Caco-2 (cell line): Measurements from ENCODE around the gene KLHL24. TPM values are rescaled to one million over a fixed set of nuclear protein-coding genes. Genes with fewer than 3 reads are reported as not detected.
"Not testable (repeated sequence)": the region's sequence is repeated elsewhere in the genome, so short reads cannot be mapped to it uniquely, and the experiment has no call there.

Source experiments
- BruUV-seq: library from RNA; stranded (reverse); fragments of 400-500 nt; replicated peaks from 2 replicates; lab custom pipeline; 2021; lab: Mats Ljungman, UMichigan
- CTCF ChIA-PET: fragments of 300-600 bp; sonication (Branson Sonifier 250); formaldehyde crosslinking; loops from one replicate; lab custom pipeline; 2022; ENCODE audit warnings: antibody characterized with exemption; lab: Charles Lee
- POLR2A ChIA-PET: fragments of 300-600 bp; sonication (Branson Sonifier 250); formaldehyde crosslinking; loops from one replicate; lab custom pipeline; 2022; ENCODE audit warnings: antibody characterized with exemption; lab: Charles Lee
- DNase-seq, 2 experiments: peaks; one replicate each; pipeline versions ENCODE4 v3.0.0 to v3.0.0-alpha.2; 2020 to 2022
- H3K27me3 ChIP-seq: replicated peaks from 2 replicates; pipeline ENCODE4 v1.6.0; 2011; ENCODE audit warnings: low read length; ENCODE audit not compliant: control insufficient read depth, insufficient read depth
- H3K36me3 ChIP-seq: 2 replicates; pipeline ENCODE4 v1.5.1; 2011; ENCODE audit warnings: low read length; ENCODE audit not compliant: control insufficient read depth, insufficient read depth
- H3K4me1 ChIP-seq: fragments of 250-450 bp; sonication (Bioruptor Pico); 2 replicates; pipeline ENCODE4 v1.5.1; 2020; ENCODE audit warnings: mild to moderate bottlenecking
- H3K4me3 ChIP-seq: 2 replicates; pipeline ENCODE4 v1.5.1; 2011; ENCODE audit warnings: low read depth, mild to moderate bottlenecking, control low read depth, low read length
- H3K9me3 ChIP-seq: fragments of 250-450 bp; sonication (Bioruptor Pico); 2 replicates; pipeline ENCODE4 v1.5.1; 2020; ENCODE audit warnings: mild to moderate bottlenecking, moderate library complexity
- H3K27ac Mint-ChIP-seq: one replicate; pipeline ENCODE4 v1.8.0; 2022; ENCODE audit warnings: mixed read lengths; ENCODE audit not compliant: unreplicated experiment
- H3K27me3 Mint-ChIP-seq: one replicate; pipeline ENCODE4 v1.8.0; 2022; ENCODE audit warnings: mixed read lengths; ENCODE audit not compliant: insufficient read depth, unreplicated experiment
- H3K36me3 Mint-ChIP-seq: one replicate; pipeline ENCODE4 v1.8.0; 2022; ENCODE audit warnings: mild to moderate bottlenecking, mixed read lengths; ENCODE audit not compliant: insufficient read depth, unreplicated experiment
- H3K4me1 Mint-ChIP-seq: one replicate; pipeline ENCODE4 v1.8.0; 2022; ENCODE audit warnings: low read depth, mixed read lengths; ENCODE audit not compliant: unreplicated experiment
- H3K4me3 Mint-ChIP-seq: one replicate; pipeline ENCODE4 v1.8.0; 2022; ENCODE audit warnings: mild to moderate bottlenecking, moderate library complexity, mixed read lengths; ENCODE audit not compliant: unreplicated experiment
- H3K9me3 Mint-ChIP-seq: one replicate; pipeline ENCODE4 v1.8.0; 2022; ENCODE audit warnings: mixed read lengths; ENCODE audit not compliant: unreplicated experiment
- CTCF ChIP-seq, 2 experiments: fragments of 200-600 bp in 1 of 2; IDR thresholded peaks; 1 replicate in 1 of 2; 2 replicates in 1 of 2; pipeline versions ENCODE4 v1.5.1 to v1.8.0; 2011 to 2022; ENCODE audit warnings: antibody characterized with exemption in 1 of 2, control low read depth in 1 of 2, inconsistent platforms in 1 of 2, low read depth in 1 of 2, low read length in 1 of 2, mild to moderate bottlenecking in 1 of 2, moderate library complexity in 1 of 2; ENCODE audit not compliant: insufficient read depth in 1 of 2, severe bottlenecking in 1 of 2, unreplicated experiment in 1 of 2
- intact Hi-C: fragments of 100-400 bp; cut with micrococcal nuclease; formaldehyde crosslinking; loops from one replicate; pipeline ENCODE4 v1.10.0; 2022; ENCODE audit not compliant: unreplicated experiment
- total RNA-seq: library from RNA; stranded (reverse); gene quantifications from 2 replicates; pipeline ENCODE4 v1.2.3, GENCODE V29; 2022

The KLHL24 gene
- total RNA-seq, 1 experiment from 2014 or later, result 17.6 TPM

DNA sequence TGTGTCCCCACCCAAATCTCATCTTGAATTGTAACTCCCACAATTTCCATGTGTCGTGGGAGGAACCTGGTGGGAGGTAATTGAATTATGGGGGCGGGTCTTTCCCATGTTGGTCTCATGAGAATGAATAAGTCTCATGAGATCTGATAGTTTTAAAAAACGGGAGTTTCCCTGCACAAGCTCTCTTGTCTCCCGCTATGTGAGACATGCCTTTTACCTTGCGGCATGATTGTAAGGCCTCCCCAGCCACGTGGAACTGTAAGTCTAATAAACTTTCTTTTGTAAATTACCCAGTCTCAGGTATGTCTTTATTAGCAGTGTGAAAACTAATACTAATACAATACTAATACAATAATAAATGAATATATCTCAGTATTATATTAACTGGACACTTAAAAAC, 52.3 kb downstream of the KLHL24 start:
- no peaks in the 10 kb centered on the region for H3K9me3 ChIP-seq
- no peak overlapping the region for H3K4me3 ChIP-seq
- Mint-ChIP-seq H3K4me3 (no peak overlapping the region), H3K27ac (no peak overlapping the region), H3K36me3 (no peaks in the 10 kb centered on the region), H3K27me3 (no peaks in the 10 kb centered on the region), H3K9me3 (no peaks in the 10 kb centered on the region), H3K4me1 (no peaks in the 10 kb centered on the region)
- no peaks in the 10 kb centered on the region for H3K27me3 ChIP-seq
- intact Hi-C loops, result no loop called here
- H3K36me3 ChIP-seq, result no peaks in the 10 kb centered on the region
- no peaks in the 10 kb centered on the region for H3K4me1 ChIP-seq
- CTCF ChIA-PET, result no interaction called here
- no peak for DNase-seq
- BruUV-seq, result no TSS peak
- POLR2A ChIA-PET, result interaction anchor here (0.6 kb wide), 1 partner anchor 16 kb away, joined by 10 read pairs; no protein-coding TSS in a partner anchor
- no peak for TF ChIP-seq CTCF (IDR thresholded peaks at IDR 0.05; ENCODE audit: insufficient read depth in 1 of 2, low read depth in 1 of 2, low read length in 1 of 2, severe bottlenecking in 1 of 2, unreplicated experiment in 1 of 2)

DNA sequence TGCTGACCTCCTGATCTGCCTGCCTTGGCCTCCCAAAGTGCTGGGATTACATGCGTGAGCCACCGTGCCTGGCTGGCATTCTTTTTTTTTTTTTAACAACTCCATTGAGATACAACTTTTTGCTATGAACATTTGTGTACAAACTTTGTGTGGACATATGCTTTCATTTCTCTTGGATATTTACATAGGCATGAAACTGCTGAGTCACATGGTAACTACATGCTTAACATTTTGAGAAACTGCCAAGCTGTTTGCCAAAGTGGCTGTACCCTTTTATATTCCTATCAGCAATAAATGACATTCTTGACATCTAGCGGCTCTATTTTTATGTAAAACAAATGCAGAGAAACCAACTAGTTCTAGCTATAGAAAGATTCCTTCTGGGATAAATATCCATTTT, 53.5 kb downstream of the KLHL24 start:
- H3K4me3 Mint-ChIP-seq, result no peak overlapping the region
- no peak for TF ChIP-seq CTCF (IDR thresholded peaks at IDR 0.05; ENCODE audit: insufficient read depth in 1 of 2, low read depth in 1 of 2, low read length in 1 of 2, severe bottlenecking in 1 of 2, unreplicated experiment in 1 of 2)
- ChIA-PET POLR2A (interaction anchor here (0.5 to 0.7 kb wide), 2 partner anchors 52 to 185 kb away, joined by 3 read pairs; no protein-coding TSS in a partner anchor), CTCF (no interaction called here)
- H3K36me3 ChIP-seq, result no peaks in the 10 kb centered on the region
- DNase-seq, result no peak
- no peaks in the 10 kb centered on the region for H3K9me3 ChIP-seq
- H3K27ac Mint-ChIP-seq, result no peak overlapping the region
- H3K36me3 Mint-ChIP-seq, result no peaks in the 10 kb centered on the region
- no peaks in the 10 kb centered on the region for H3K9me3 Mint-ChIP-seq
- H3K27me3 ChIP-seq, result no peaks in the 10 kb centered on the region
- no peaks in the 10 kb centered on the region for H3K27me3 Mint-ChIP-seq
- BruUV-seq, result no TSS peak
- no peaks in the 10 kb centered on the region for H3K4me1 ChIP-seq
- H3K4me1 Mint-ChIP-seq, result no peaks in the 10 kb centered on the region
- H3K4me3 ChIP-seq, result no peak overlapping the region
- intact Hi-C loops, result no loop called here

- H3K4me3 Mint-ChIP-seq, H3K9me3 ChIP-seq, H3K27me3 Mint-ChIP-seq, CTCF ChIA-PET, intact Hi-C loops, H3K36me3 Mint-ChIP-seq, H3K4me3 ChIP-seq, H3K36me3 ChIP-seq, H3K4me1 ChIP-seq, H3K9me3 Mint-ChIP-seq, H3K27ac Mint-ChIP-seq, H3K4me1 Mint-ChIP-seq, BruUV-seq, H3K27me3 ChIP-seq, DNase-seq: not testable (repeated sequence)
- POLR2A ChIA-PET, result interaction anchor here (0.5 kb wide), 1 partner anchor 53 kb away, joined by 3 read pairs; no protein-coding TSS in a partner anchor
Measured at GRCh38 chr3:183689621-183690020, 54.2 kb downstream of the KLHL24 start.
